ENCODE results near the gene FAAP20. TPM values are rescaled to one million over a fixed set of nuclear protein-coding genes. Genes with fewer than 3 reads are reported as not detected.

Gene FAAP20
- polyA plus RNA-seq, 1 donor from 2014 or later = 45.3 TPM

DNA sequence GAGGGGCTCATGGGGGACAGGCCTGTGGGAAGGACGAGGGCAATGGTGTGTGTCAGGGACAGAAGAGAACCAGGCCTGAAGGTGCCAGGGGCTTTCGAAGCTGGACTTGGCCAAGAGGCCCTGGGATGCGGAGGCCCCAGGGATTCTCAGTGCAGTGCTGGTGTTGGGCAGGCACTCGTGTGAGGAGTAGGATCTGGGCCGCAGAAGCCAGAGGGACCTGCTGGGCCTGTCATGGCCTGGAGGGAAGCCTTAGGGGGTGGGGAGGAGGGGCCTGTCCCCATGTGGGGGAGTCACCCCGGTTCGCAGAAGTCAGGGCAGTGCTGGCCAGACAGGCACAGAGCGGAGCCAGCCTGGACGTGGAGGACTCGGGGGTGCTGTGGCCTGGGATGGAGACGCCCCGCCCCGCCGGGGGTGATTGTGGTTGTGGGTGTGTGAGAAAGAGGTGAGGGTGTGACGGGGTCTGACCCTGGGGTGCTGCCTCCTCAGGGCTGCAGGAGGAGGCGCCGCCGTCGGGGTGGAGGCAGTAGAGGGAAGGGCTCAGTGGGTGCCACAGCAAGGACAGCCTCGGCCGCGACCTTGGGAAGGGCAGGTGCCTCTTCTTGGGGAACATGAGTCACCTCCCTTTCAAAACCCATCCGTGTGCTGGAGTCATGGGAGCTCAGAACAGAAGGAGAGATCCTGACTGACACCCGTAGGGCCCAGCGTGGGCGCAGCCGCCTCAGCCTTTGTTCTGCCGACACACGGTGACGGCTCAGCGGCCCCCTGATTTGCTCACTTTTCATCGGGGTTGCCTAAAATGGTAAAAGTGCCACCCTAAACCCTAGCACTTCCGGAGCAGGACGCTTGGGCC, 33.9 kb downstream of the FAAP20 start:
- no peaks in the 10 kb centered on the region for H3K36me3 ChIP-seq (ENCODE audit: insufficient read depth, low read length)
- TF ChIP-seq, protein P1, sequence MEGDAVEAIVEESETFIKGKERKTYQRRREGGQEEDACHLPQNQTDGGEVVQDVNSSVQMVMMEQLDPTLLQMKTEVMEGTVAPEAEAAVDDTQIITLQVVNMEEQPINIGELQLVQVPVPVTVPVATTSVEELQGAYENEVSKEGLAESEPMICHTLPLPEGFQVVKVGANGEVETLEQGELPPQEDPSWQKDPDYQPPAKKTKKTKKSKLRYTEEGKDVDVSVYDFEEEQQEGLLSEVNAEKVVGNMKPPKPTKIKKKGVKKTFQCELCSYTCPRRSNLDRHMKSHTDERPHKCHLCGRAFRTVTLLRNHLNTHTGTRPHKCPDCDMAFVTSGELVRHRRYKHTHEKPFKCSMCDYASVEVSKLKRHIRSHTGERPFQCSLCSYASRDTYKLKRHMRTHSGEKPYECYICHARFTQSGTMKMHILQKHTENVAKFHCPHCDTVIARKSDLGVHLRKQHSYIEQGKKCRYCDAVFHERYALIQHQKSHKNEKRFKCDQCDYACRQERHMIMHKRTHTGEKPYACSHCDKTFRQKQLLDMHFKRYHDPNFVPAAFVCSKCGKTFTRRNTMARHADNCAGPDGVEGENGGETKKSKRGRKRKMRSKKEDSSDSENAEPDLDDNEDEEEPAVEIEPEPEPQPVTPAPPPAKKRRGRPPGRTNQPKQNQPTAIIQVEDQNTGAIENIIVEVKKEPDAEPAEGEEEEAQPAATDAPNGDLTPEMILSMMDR (IDR thresholded peaks at IDR 0.05; ENCODE audit: poor library complexity, severe bottlenecking) = no peak
- TF ChIP-seq TAF1 (IDR thresholded peaks at IDR 0.05; ENCODE audit: low read depth) = no peak

DNA sequence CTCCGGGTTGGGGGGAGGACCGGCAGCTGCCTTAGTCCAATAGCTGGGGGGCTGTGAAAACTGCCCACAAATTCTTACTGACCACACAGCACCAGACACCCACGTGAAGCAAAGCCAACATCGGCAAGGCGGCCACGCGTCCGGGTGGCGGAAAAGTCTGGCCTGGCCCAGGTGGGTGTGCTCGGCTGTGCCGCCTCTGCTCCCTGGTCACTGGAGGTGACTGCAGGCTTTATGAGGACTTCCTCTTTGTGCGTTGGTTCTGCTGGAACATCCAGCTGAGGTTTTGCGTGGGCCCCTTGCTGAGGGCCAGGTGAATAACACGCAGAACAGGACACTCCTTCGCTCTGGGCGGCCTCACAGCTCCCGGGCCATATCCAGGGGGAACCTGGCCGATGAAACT, 35.4 kb downstream of the FAAP20 start:
- TF ChIP-seq, protein P1 (IDR thresholded peaks at IDR 0.05; ENCODE audit: poor library complexity, severe bottlenecking) = no peak
- TF ChIP-seq POLR2AphosphoS5 (IDR thresholded peaks at IDR 0.05) (no peak), TAF1 (IDR thresholded peaks at IDR 0.05; ENCODE audit: low read depth) (no peak), EZH2 (IDR thresholded peaks at IDR 0.05; ENCODE audit: borderline replicate concordance, insufficient read depth, low read length, poor library complexity, severe bottlenecking) (no peak), RAD21 (conservative IDR thresholded peaks at IDR 0.05) (no peak), MXI1 (conservative IDR thresholded peaks at IDR 0.05; ENCODE audit: poor library complexity, severe bottlenecking) (no peak), EP300 (conservative IDR thresholded peaks at IDR 0.05; ENCODE audit: poor library complexity, severe bottlenecking) (no peak), SMC3 (conservative IDR thresholded peaks at IDR 0.05; ENCODE audit: poor library complexity) (no peak)
- TF ChIP-seq, protein P2, sequence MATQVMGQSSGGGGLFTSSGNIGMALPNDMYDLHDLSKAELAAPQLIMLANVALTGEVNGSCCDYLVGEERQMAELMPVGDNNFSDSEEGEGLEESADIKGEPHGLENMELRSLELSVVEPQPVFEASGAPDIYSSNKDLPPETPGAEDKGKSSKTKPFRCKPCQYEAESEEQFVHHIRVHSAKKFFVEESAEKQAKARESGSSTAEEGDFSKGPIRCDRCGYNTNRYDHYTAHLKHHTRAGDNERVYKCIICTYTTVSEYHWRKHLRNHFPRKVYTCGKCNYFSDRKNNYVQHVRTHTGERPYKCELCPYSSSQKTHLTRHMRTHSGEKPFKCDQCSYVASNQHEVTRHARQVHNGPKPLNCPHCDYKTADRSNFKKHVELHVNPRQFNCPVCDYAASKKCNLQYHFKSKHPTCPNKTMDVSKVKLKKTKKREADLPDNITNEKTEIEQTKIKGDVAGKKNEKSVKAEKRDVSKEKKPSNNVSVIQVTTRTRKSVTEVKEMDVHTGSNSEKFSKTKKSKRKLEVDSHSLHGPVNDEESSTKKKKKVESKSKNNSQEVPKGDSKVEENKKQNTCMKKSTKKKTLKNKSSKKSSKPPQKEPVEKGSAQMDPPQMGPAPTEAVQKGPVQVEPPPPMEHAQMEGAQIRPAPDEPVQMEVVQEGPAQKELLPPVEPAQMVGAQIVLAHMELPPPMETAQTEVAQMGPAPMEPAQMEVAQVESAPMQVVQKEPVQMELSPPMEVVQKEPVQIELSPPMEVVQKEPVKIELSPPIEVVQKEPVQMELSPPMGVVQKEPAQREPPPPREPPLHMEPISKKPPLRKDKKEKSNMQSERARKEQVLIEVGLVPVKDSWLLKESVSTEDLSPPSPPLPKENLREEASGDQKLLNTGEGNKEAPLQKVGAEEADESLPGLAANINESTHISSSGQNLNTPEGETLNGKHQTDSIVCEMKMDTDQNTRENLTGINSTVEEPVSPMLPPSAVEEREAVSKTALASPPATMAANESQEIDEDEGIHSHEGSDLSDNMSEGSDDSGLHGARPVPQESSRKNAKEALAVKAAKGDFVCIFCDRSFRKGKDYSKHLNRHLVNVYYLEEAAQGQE (IDR thresholded peaks at IDR 0.05; ENCODE audit: borderline replicate concordance) = no peak
- Histone ChIP-seq H2AFZ (ENCODE audit: low read depth, low read length) (no peak overlapping the region), H3K4me3 (ENCODE audit: low read length) (no peak overlapping the region), H3F3A (ENCODE audit: insufficient read depth, low read length, poor library complexity, severe bottlenecking) (no peaks in the 10 kb centered on the region), H3K9ac (ENCODE audit: low read length) (no peak overlapping the region), H3K9me3 (ENCODE audit: low read length) (no peaks in the 10 kb centered on the region), H3K36me3 (ENCODE audit: insufficient read depth, low read length) (no peaks in the 10 kb centered on the region), H3K9me2 (ENCODE audit: insufficient read depth, low read length) (no peaks in the 10 kb centered on the region), H3K79me2 (replicated peaks; ENCODE audit: insufficient read depth, low read length) (no peaks in the 10 kb centered on the region), H4K20me1 (ENCODE audit: insufficient read depth) (no peaks in the 10 kb centered on the region), H3K4me2 (ENCODE audit: low read length) (no peak overlapping the region), H3K27ac (ENCODE audit: low read length) (no peak overlapping the region), H3K27me3 (ENCODE audit: insufficient read depth, low read depth, low read length) (no peaks in the 10 kb centered on the region)

More for the DNA sequence above, 33.9 kb downstream of the FAAP20 start:
- no peaks in the 10 kb centered on the region for H3K79me2 ChIP-seq (replicated peaks; ENCODE audit: insufficient read depth, low read length)
- no peaks in the 10 kb centered on the region for H3K9me2 ChIP-seq (ENCODE audit: insufficient read depth, low read length)
- H3K27ac ChIP-seq (ENCODE audit: low read length) = no peak overlapping the region
- H3K4me3 ChIP-seq (ENCODE audit: low read length) = no peak overlapping the region
- H3K9me3 ChIP-seq (ENCODE audit: low read length) = no peaks in the 10 kb centered on the region
- H3F3A ChIP-seq (ENCODE audit: insufficient read depth, low read length, poor library complexity, severe bottlenecking) = no peaks in the 10 kb centered on the region
- H3K4me2 ChIP-seq (ENCODE audit: low read length) = no peak overlapping the region
- H3K27me3 ChIP-seq (ENCODE audit: insufficient read depth, low read depth, low read length) = no peaks in the 10 kb centered on the region
- no peaks in the 10 kb centered on the region for H4K20me1 ChIP-seq (ENCODE audit: insufficient read depth)
- H3K9ac ChIP-seq (ENCODE audit: low read length) = no peak overlapping the region
- H2AFZ ChIP-seq (ENCODE audit: low read depth, low read length) = no peak overlapping the region
